ENCODE results near the gene ADNP2. TPM values are rescaled to one million over a fixed set of nuclear protein-coding genes. Genes with fewer than 3 reads are reported as not detected.

ADNP2 gene
- total RNA-seq, 2 experiments from 2014 or later = 23.2 to 24.4 TPM

- H3K4me1 Mint-ChIP-seq = peaks cover 3% of the 10 kb centered on the region
Observed at GRCh38 chr18:80143881-80144280, 34.8 kb downstream of the ADNP2 start.

GRCh38 chr18:80145196-80145804 lies 36.2 kb downstream of the ADNP2 start:
- POLR2A ChIA-PET = no interaction called here
- H3K36me3 Mint-ChIP-seq = peaks cover 4% of the 10 kb centered on the region
- H3K4me1 Mint-ChIP-seq = peaks cover 3% of the 10 kb centered on the region
- DNase-seq (no peak), ATAC-seq (ENCODE audit: low read depth) (no peak)
- no peaks in the 10 kb centered on the region for H3K9me3 Mint-ChIP-seq
- H3K27ac Mint-ChIP-seq = no peak overlapping the region
- H3K27me3 Mint-ChIP-seq = peaks cover 2% of the 10 kb centered on the region
- H3K4me3 Mint-ChIP-seq = no peak overlapping the region

More at GRCh38 chr18:80143881-80144280, 34.8 kb downstream of the ADNP2 start:
- no peaks in the 10 kb centered on the region for H3K9me3 Mint-ChIP-seq
- no peak overlapping the region for H3K27ac Mint-ChIP-seq
- DNase-seq (no peak), ATAC-seq (ENCODE audit: low read depth) (no peak)
- H3K27me3 Mint-ChIP-seq = peaks cover 2% of the 10 kb centered on the region
- POLR2A ChIA-PET = interaction anchor here (0.6 kb wide), 1 partner anchor 32 kb away, joined by 3 read pairs; no protein-coding TSS in a partner anchor
- no peak overlapping the region for H3K4me3 Mint-ChIP-seq
- H3K36me3 Mint-ChIP-seq = peaks cover 6% of the 10 kb centered on the region

- peak overlapping the region; percentile 75 for H3K4me3 Mint-ChIP-seq
- no peaks in the 10 kb centered on the region for H3K9me3 Mint-ChIP-seq
- DNase-seq = no peak
- H3K36me3 Mint-ChIP-seq = peaks cover 1% of the 10 kb centered on the region
- H3K4me1 Mint-ChIP-seq = peaks cover 4% of the 10 kb centered on the region
- POLR2A ChIA-PET = interaction anchor here (1.0 kb wide), 1 partner anchor 572 kb away, joined by 3 read pairs; no protein-coding TSS in a partner anchor
- ATAC-seq (ENCODE audit: low read depth) = peak; percentile 19
- H3K27me3 Mint-ChIP-seq = peaks cover 2% of the 10 kb centered on the region
- H3K27ac Mint-ChIP-seq = peak overlapping the region; percentile 56
Observed at GRCh38 chr18:80147037-80147417, 38.0 kb downstream of the ADNP2 start.

GRCh38 chr18:80147418-80148325 lies 38.6 kb downstream of the ADNP2 start:
- H3K27ac Mint-ChIP-seq = peak overlapping the region; percentile 56
- peak overlapping the region; percentile 75 for H3K4me3 Mint-ChIP-seq
- peak; percentile 79 for ATAC-seq (ENCODE audit: low read depth)
- H3K27me3 Mint-ChIP-seq = peaks cover 2% of the 10 kb centered on the region
- POLR2A ChIA-PET = interaction anchor here (1.0 kb wide), 1 partner anchor 573 kb away, joined by 3 read pairs; no protein-coding TSS in a partner anchor
- H3K36me3 Mint-ChIP-seq = peaks cover 1% of the 10 kb centered on the region
- peak; percentile 75 for DNase-seq
- H3K9me3 Mint-ChIP-seq = no peaks in the 10 kb centered on the region
- peaks cover 4% of the 10 kb centered on the region for H3K4me1 Mint-ChIP-seq

GRCh38 chr18:80148326-80149199 lies 39.5 kb downstream of the ADNP2 start:
- peak overlapping the region; percentile 75 for H3K4me3 Mint-ChIP-seq
- ATAC-seq (ENCODE audit: low read depth) = no peak

GRCh38 chr18:80149667-80150066 lies 40.6 kb downstream of the ADNP2 start:
- no peaks in the 10 kb centered on the region for H3K36me3 Mint-ChIP-seq
- DNase-seq (no peak), ATAC-seq (ENCODE audit: low read depth) (no peak)
- POLR2A ChIA-PET = no interaction called here
- peaks cover 2% of the 10 kb centered on the region for H3K27me3 Mint-ChIP-seq
- H3K4me1 Mint-ChIP-seq = peaks cover 4% of the 10 kb centered on the region
- no peak overlapping the region for H3K4me3 Mint-ChIP-seq
- H3K27ac Mint-ChIP-seq = no peak overlapping the region
- H3K9me3 Mint-ChIP-seq = no peaks in the 10 kb centered on the region

More at GRCh38 chr18:80148326-80149199, 39.5 kb downstream of the ADNP2 start:
- Mint-ChIP-seq H3K27ac (no peak overlapping the region), H3K27me3 (peaks cover 2% of the 10 kb centered on the region), H3K36me3 (peaks cover 1% of the 10 kb centered on the region), H3K9me3 (no peaks in the 10 kb centered on the region), H3K4me1 (peaks cover 4% of the 10 kb centered on the region)
- POLR2A ChIA-PET = interaction anchor here (1.0 kb wide), 1 partner anchor 574 kb away, joined by 3 read pairs; no protein-coding TSS in a partner anchor
- no peak for DNase-seq

- POLR2A ChIA-PET = interaction anchor here (0.6 kb wide), 1 partner anchor 71 kb away, joined by 5 read pairs; no protein-coding TSS in a partner anchor
- no peak overlapping the region for H3K27ac Mint-ChIP-seq
- no peak for DNase-seq
Observed at GRCh38 chr18:80154293-80154692, 45.2 kb downstream of the ADNP2 start.

GRCh38 chr18:80157708-80158343 lies 48.8 kb downstream of the ADNP2 start:
- H3K27ac Mint-ChIP-seq = no peak overlapping the region
- POLR2A ChIA-PET = no interaction called here
- ATAC-seq (ENCODE audit: low read depth) = no peak

More at GRCh38 chr18:80154293-80154692, 45.2 kb downstream of the ADNP2 start:
- peak; percentile 55 for ATAC-seq (ENCODE audit: low read depth)
- Mint-ChIP-seq H3K36me3 (no peaks in the 10 kb centered on the region), H3K4me1 (peaks cover 2% of the 10 kb centered on the region), H3K9me3 (no peaks in the 10 kb centered on the region), H3K4me3 (no peak overlapping the region), H3K27me3 (no peaks in the 10 kb centered on the region)

GRCh38 chr18:80158365-80158764 lies 49.3 kb downstream of the ADNP2 start:
- ATAC-seq (ENCODE audit: low read depth) (no peak), DNase-seq (no peak)
- no peaks in the 10 kb centered on the region for H3K36me3 Mint-ChIP-seq
- no peak overlapping the region for H3K4me3 Mint-ChIP-seq
- H3K4me1 Mint-ChIP-seq = no peaks in the 10 kb centered on the region
- no peaks in the 10 kb centered on the region for H3K9me3 Mint-ChIP-seq
- H3K27me3 Mint-ChIP-seq = peaks cover 2% of the 10 kb centered on the region
- no peak overlapping the region for H3K27ac Mint-ChIP-seq
- POLR2A ChIA-PET = no interaction called here

More at GRCh38 chr18:80157708-80158343, 48.8 kb downstream of the ADNP2 start:
- peaks cover 2% of the 10 kb centered on the region for H3K27me3 Mint-ChIP-seq
- no peaks in the 10 kb centered on the region for H3K36me3 Mint-ChIP-seq
- no peaks in the 10 kb centered on the region for H3K4me1 Mint-ChIP-seq
- H3K4me3 Mint-ChIP-seq = no peak overlapping the region
- H3K9me3 Mint-ChIP-seq = no peaks in the 10 kb centered on the region
- DNase-seq = peak; percentile 72

- H3K9me3 Mint-ChIP-seq = peaks cover 5% of the 10 kb centered on the region
- H3K4me1 Mint-ChIP-seq = no peaks in the 10 kb centered on the region
- peak; percentile 80 for ATAC-seq (ENCODE audit: low read depth)
- H3K27ac Mint-ChIP-seq = no peak overlapping the region
- no peak overlapping the region for H3K4me3 Mint-ChIP-seq
- H3K36me3 Mint-ChIP-seq = no peaks in the 10 kb centered on the region
- peaks cover 2% of the 10 kb centered on the region for H3K27me3 Mint-ChIP-seq
- peak; percentile 71 for DNase-seq
- POLR2A ChIA-PET = interaction anchor here (0.9 kb wide), 1 partner anchor 29 kb away, joined by 3 read pairs; no protein-coding TSS in a partner anchor
Observed at GRCh38 chr18:80159713-80160636, 50.9 kb downstream of the ADNP2 start.

GRCh38 chr18:80161781-80162417 lies 52.8 kb downstream of the ADNP2 start:
- no peak for ATAC-seq (ENCODE audit: low read depth)
- no peak for DNase-seq
- Mint-ChIP-seq H3K27ac (no peak overlapping the region), H3K36me3 (no peaks in the 10 kb centered on the region), H3K9me3 (peaks cover 5% of the 10 kb centered on the region), H3K4me3 (no peak overlapping the region), H3K27me3 (peaks cover 4% of the 10 kb centered on the region), H3K4me1 (no peaks in the 10 kb centered on the region)
- POLR2A ChIA-PET = no interaction called here

All from activated naive CD8-positive, alpha-beta T cell treated with anti-CD3 and anti-CD28 coated beads, Interleukin-2, amount 10 ng/mL, durations not matched to agents 7 days and 5 days (primary cell).